NCI-H2227 treated with DMSO at 0.1 percent for 48 hours (cell line): Measurements from ENCODE around the gene PNMA8B.

Experiments
- DNase-seq: peaks from one replicate; lab custom pipeline; 2025; lab: John Stamatoyannopoulos, UW

PNMA8B gene

DNA sequence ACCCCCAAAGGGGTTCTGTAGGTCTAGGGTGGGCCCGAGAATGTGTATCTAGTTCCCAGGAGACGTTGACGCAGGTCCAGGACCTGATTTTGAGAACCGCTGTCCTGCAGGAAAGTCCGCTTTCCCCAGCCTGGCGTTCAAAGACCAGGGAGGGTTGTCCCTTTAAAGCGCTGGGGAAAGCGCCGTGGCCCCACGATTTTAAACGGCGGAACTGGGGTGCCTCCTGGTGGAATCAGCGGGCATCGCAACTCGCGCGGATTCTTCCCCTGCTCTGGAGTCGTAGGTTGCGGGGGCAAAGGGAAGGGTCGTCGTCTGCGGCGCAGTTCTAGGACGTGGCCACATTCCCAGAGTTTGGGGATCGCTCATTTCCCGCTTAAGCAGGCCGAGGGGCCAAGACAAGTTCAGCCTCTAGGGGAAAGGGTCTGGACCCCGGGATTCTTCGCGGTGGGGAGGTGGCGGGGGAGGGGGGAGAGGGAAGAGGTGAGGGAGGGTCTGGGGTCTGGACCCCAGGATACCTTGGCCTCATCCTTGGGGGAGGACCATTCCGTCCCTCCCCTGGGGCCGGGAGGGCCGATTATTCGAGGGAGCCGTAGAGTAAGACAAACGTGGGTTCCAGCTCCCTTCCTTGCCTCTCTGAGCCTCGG is 7.7 kb downstream of the PNMA8B start:
- peak; percentile 38 for DNase-seq

DNA sequence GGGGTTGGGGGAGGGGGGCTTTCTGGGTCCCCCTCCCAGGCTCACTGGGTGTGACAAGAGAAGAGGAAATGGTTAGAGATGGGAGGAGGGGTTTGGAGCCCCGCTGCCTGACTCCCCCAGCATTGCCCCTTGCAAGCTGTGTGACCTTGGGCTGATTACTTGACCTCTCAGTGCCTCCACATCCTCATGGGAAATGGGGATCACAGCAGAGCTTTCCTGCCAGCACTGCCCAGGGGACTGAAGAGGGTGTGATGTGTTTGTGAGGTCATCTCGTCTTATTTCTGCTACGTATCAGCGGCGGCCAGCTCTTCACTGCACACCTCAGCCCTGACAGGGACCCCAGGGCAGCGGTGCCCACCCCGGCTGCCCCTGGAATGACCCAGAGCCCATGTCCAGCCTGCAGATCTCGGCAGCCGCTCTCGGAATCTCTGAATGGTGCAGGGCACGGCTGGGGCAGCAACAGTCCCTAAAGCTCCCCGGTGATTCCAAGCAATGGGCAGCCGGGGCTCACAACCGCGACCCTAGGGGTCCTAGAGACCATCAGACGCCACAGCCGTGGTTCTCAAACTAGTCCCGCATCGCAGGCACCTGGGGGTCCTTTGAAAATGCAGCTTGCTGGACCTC is 8.4 kb downstream of the PNMA8B start:
- DNase-seq: no peak

- DNase-seq: no peak
Observed at GRCh38 chr19:46486358-46486757, 9.3 kb downstream of the PNMA8B start.

GRCh38 chr19:46484656-46485055 is 11.0 kb downstream of the PNMA8B start:
- no peak for DNase-seq

- no peak for DNase-seq
Observed at GRCh38 chr19:46482631-46483030, 13.0 kb downstream of the PNMA8B start.

DNA sequence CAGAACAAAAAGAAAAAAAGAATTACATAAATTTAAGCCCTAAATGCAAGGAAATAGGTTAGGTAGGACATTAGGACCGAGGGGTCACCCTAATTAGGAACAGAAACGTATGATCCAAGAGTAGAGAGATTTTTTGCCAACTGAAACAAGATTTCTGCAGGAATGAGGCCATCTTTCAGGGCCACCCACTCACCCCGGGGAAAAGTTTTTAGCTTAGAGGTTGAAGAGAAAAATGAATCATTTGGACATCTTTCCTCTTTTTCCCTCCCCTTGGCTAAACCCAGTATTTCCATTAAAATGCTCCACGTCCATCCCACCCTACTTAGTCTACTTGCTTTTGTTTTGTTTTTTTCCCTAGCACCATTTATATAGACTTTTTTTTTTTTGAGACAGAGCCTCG is 13.7 kb downstream of the PNMA8B start:
- DNase-seq: no peak

- DNase-seq: peak; percentile 34
Observed at GRCh38 chr19:46481223-46481848, 14.3 kb downstream of the PNMA8B start.

- no peak for DNase-seq
Observed at GRCh38 chr19:46480415-46480814, 15.3 kb downstream of the PNMA8B start.

DNA sequence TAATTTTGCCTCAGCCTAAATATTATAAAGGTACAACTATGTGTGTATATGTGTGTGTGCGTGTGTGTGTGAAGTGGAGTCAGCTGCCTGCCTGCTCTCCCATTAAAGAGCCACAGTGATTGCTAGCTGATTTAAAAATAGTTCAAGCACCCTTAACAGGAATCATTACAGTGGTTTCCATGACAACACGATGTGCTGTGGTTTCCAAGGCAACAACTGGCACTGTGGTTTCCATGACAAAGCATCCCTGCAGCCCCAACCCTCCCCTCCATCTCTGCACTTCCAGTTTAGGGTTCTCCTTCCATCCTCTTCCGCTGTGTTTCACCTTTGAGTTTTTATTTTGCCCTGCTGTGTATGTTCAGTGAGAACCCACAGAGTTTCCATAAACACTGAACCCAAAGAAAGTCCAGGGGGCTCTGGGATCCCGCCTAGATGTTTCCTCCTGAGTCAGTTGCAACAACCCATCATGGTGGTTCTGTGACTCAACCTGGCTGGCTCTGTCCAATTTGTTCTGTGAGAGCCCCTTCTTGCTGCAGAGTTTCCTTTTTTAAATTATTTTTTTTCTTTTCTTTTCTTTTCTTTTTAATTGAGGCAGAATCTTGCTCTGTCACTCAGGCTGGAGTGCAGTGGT is 17.2 kb downstream of the PNMA8B start:
- DNase-seq: peak; percentile 84

DNA sequence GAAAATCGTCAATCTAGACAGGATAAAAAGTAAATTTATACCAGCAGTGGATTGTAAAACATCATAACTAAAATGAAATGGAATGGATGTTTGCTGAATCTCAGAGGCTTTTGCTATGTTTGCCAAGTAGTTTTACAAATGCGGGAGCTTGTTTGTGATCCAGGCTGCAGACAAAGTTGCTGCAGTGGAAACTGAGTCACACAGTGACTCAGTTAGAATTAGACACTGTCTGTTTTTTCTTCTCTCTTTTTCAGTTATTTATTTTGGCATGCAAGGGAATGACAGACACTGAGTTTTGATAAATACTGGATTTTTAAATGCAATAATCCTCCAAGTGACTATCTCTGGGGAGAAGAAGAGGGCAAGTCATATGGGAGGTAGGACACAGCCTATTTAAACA is 19.7 kb downstream of the PNMA8B start:
- DNase-seq: no peak

DNA sequence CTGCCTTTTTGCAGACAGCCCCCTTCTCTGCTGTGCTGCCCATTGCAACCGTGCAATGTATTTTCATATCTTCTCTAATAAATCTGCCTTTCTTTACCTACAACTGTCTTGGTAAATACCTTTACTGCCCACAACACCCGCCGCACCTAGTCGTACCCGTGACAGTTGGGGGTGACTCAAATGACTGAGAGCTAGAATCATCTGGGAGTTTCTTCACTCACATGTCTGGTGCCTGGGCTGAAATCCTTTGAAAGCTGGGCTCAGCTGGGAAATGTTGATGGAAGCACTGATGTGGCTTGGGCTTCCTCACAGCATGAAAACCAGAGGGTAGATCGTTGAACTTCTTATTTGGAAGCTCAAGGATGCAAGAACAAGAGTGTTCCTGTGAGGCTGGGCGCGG is 21.5 kb downstream of the PNMA8B start:
- DNase-seq: no peak

DNA sequence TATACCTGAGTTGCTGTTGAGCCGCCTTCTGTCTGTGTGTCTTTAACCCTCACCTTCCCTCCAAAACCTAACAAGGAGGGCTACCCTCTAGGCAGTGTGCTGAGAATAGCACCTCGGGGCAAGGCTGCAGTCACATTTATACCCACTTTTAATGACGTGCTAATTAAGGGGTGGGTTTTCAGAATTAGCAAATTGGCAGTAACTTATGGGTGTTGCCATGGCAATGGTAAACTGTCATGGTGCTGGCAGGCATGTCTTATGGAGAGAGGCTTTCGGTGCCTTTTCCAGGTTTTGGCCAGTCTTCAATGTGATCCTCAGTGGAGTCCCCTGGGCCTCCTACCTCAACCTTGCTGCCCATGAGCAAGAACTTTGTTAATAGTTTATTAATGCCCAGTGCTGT is 23.1 kb downstream of the PNMA8B start:
- no peak for DNase-seq

DNA sequence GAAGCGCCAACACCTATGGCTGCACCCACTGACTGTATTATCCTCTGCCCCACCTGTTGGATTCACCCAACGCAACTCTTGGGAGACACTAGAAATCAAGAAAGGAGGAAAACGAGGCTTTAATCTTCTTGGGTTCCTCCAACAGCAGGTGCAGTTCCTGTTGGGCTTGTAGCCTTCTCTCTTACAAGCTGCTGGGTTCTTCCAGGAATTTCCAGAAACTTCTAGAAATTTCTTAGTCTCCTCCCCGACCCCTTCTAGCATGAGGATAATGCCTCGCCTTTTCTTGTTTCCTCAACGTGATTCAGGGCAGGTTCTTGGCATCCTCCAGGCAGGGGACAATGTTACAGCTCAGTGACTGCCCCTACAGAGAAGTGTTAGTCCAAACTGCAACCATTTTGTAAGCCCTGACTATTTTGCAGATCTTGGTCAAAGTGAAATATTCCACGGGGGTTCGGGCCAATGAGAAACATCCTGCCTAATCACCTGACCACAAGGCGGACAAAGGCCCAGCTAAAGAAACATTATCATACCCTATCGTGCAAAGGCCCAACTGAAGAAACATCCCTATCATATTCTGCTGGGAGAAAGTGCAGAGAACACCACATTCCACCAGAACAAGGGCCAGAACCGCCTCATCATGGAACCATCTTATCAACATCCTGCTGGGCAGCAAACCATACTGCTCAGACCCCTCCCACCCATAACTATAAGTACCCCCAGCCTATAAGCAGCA is 23.7 kb downstream of the PNMA8B start:
- peak; percentile 14 for DNase-seq

DNA sequence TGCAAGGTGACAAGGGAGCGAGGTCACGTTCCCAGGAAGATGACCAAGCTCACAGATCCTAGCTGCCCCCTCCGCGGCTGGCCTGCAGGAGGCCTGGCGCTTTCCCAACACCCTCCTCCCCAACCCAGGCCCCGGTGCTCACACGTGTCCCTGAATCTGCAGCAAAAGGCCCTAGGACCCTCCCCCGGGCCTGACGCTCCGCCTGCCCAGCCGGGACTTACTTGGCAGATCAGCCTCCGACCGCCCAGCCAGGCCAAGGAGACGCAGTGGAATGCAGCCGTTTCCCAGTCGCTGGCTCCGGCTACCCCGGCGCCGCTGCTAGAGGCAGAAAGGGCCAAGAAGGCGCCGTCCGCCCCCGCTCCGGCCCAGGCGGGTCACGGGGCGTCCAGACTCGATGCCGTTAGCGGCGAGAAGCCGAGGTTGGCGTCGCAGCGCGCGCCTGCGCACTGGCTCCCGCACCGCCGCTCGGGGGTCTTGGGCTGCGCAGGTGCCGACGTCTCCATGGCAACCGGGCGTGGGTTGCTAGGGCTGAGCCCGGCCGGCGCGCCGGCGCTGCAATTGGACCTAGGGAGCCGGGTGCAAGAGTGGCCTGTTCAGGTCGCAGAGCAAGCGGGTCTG is 24.4 kb downstream of the PNMA8B start, which contains the start of gene PNMA8A:
Gene PNMA8A, minus strand, starts transcription at position 448 of the 618 bp plus-strand sequence. CDS start 528 bp downstream, outside the sequence.
- peak; percentile 86 for DNase-seq

- DNase-seq: no peak
Observed at GRCh38 chr19:46470376-46470775, 25.3 kb downstream of the PNMA8B start.

GRCh38 chr19:46469541-46470185 is 26.0 kb downstream of the PNMA8B start:
- DNase-seq: no peak

GRCh38 chr19:46466536-46467196 is 29.0 kb downstream of the PNMA8B start:
- no peak for DNase-seq

DNA sequence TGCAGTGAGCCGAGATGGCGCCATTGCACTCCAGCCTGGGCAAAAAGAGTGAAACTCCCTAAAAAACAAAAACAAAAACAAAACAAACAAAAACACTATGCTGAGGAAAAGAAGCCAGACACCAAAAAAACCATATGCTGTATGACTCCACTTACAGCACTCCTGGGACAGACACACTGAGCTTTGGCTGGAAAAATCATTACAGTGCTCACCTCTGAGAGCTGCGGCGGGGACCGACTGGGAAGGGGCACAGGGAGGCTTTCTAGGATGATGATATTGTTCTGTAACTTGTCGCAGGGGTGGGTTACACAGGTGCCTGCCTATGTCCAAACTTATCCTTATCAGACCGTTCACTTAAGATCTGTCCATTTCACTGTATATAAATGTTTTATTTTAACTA is 32.2 kb downstream of the PNMA8B start:
- no peak for DNase-seq

DNA sequence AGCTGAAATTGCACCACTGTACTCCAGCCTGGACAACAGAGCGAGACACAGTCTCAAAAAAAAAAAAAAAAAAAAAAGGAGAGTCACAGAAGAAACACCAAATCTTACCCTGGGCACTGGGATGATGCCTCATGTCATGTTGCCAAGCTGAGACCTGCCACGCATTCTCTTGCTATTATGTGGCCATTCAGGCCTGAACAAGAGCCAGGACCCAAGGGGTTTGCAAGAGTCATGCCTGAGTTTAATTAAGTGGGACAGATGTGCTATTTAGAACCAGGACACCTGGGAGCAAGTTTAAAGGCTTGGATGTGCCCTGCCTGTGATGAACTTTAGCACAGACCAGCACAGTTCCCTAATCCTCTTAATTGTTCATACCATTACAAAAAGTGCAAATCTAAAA is 34.1 kb downstream of the PNMA8B start:
- no peak for DNase-seq

DNA sequence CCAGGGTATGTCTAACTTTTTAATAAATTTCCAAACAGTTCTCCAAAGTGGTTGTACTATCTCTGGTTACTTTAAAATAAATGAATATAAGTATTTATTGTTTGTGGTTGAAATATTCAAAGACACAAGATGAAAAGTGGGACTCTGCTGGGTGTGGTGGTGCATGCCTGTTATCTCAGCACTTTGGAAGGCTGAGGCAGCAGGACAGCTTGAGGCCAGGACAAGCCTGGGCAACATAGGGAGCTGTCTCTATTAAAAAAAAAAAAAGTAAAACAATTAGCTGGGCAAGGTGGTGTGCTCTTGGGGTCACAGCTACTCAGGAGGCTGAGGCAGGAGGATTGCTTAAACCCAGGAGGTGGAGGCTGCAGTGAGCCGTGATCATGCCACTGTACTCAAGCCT is 34.7 kb downstream of the PNMA8B start:
- no peak for DNase-seq

DNA sequence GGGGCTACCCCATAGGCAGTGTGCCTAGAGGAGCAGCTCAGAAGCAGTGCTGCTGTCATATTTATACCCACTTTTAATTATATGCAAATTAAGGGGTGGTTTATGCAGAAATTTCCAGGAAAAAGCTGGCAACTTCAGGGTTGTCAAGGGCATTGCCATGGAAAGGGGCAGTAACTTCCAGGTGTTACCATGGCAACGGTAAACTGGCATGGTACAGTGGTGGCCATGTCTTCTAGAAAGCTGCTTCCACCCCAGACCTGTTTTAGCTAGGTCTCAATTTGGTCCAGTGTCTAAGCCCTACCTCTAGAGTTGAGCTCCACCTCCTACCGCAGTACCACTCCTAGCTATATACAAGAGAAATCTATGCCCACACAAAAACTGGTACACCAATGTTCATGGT is 35.6 kb downstream of the PNMA8B start:
- no peak for DNase-seq
